Stimulated activated CD8-positive, alpha-beta memory T cell treated with anti-CD3 and anti-CD28 coated beads, Interleukin-4, amount 100 ng/mL, for 48 hours (primary cell): ENCODE measurements around the gene SETMAR.
"Not testable (repeated sequence)": the region's sequence is repeated elsewhere in the genome, so short reads cannot be mapped to it uniquely, and the experiment has no call there.

Source experiments
- DNase-seq: peaks from one replicate; pipeline ENCODE4 v3.0.0-alpha.2; 2020

Gene SETMAR

GRCh38 chr3:4314688-4315087 is 11.5 kb downstream of the SETMAR start:
- DNase-seq: no peak

- DNase-seq: no peak
These were observed 17.1 kb downstream of the SETMAR start for GRCh38 chr3:4320096-4320911.

- no peak for DNase-seq
These were observed 18.6 kb downstream of the SETMAR start for GRCh38 chr3:4321732-4322131.

- no peak for DNase-seq
These were observed 19.5 kb downstream of the SETMAR start for GRCh38 chr3:4322635-4323034.

GRCh38 chr3:4323246-4324027 is 20.3 kb downstream of the SETMAR start:
- DNase-seq: no peak

GRCh38 chr3:4326868-4327267 is 23.7 kb downstream of the SETMAR start:
- no peak for DNase-seq

- not testable (repeated sequence) for DNase-seq
These were observed 26.6 kb downstream of the SETMAR start for GRCh38 chr3:4329806-4330205.

- DNase-seq: no peak
These were observed 28.9 kb downstream of the SETMAR start for GRCh38 chr3:4332111-4332510.

- no peak for DNase-seq
These were observed 29.4 kb downstream of the SETMAR start for GRCh38 chr3:4332574-4332973.

- no peak for DNase-seq
These were observed 29.8 kb downstream of the SETMAR start for GRCh38 chr3:4332991-4333390.

GRCh38 chr3:4334548-4334947 is 31.4 kb downstream of the SETMAR start:
- DNase-seq: no peak

GRCh38 chr3:4335840-4336562 is 32.8 kb downstream of the SETMAR start:
- DNase-seq: no peak

GRCh38 chr3:4336850-4337546 is 33.8 kb downstream of the SETMAR start:
- DNase-seq: no peak

- no peak for DNase-seq
These were observed 35.6 kb downstream of the SETMAR start for GRCh38 chr3:4338751-4339150.

- no peak for DNase-seq
These were observed 36.9 kb downstream of the SETMAR start for GRCh38 chr3:4340077-4340410.

- DNase-seq: no peak
These were observed 37.5 kb downstream of the SETMAR start for GRCh38 chr3:4340411-4341335.

- DNase-seq: no peak
These were observed 38.1 kb downstream of the SETMAR start for GRCh38 chr3:4341336-4341675.

GRCh38 chr3:4343258-4343657 is 40.1 kb downstream of the SETMAR start:
- DNase-seq: no peak

- peak; percentile 49 for DNase-seq
These were observed 47.6 kb downstream of the SETMAR start for GRCh38 chr3:4350789-4351163.

GRCh38 chr3:4351164-4351855 is 48.1 kb downstream of the SETMAR start:
- peak; percentile 49 for DNase-seq

GRCh38 chr3:4351872-4352271 is 48.7 kb downstream of the SETMAR start:
- no peak for DNase-seq
